OCI-LY1 (cell line): ENCODE results near the gene ZNF100.
"Not testable (repeated sequence)": the region's sequence is repeated elsewhere in the genome, so short reads cannot be mapped to it uniquely, and the experiment has no call there.

Source experiments
- H2AFZ ChIP-seq: fragments of 200-600 bp; sonication (generic), shearing (Covaris generic); 2 replicates; pipeline ENCODE4 v1.6.0; 2014; ENCODE audit warnings: antibody characterized with exemption, mild to moderate bottlenecking, low read length
- H3F3A ChIP-seq: fragments of 200-600 bp; sonication (generic), shearing (Covaris generic); 2 replicates; pipeline ENCODE4 v1.6.0; 2014; ENCODE audit warnings: mild to moderate bottlenecking, antibody characterized with exemption, low read length, moderate library complexity; ENCODE audit not compliant: insufficient read depth
- H3K27ac ChIP-seq: fragments of 200-600 bp; sonication (generic); 2 replicates; pipeline ENCODE4 v1.5.1; 2014; ENCODE audit warnings: low read length, mixed run types, mild to moderate bottlenecking, low read depth; ENCODE audit not compliant: poor library complexity, severe bottlenecking
- H3K27me3 ChIP-seq: fragments of 200-600 bp; sonication (generic); 2 replicates; pipeline ENCODE4 v1.6.0; 2014; ENCODE audit warnings: antibody characterized with exemption, mild to moderate bottlenecking, low read length, moderate library complexity; ENCODE audit not compliant: insufficient read depth
- H3K36me3 ChIP-seq: fragments of 200-600 bp; sonication (generic); 2 replicates; pipeline ENCODE4 v1.6.1; 2014; ENCODE audit warnings: mild to moderate bottlenecking, antibody characterized with exemption, low read length, moderate library complexity, mixed read lengths; ENCODE audit not compliant: insufficient read depth
- H3K4me1 ChIP-seq: fragments of 200-600 bp; sonication (generic); 2 replicates; pipeline ENCODE4 v1.5.1; 2014; ENCODE audit warnings: mild to moderate bottlenecking, low read length, moderate library complexity; ENCODE audit not compliant: insufficient read depth, severe bottlenecking
- H3K4me2 ChIP-seq: fragments of 200-600 bp; sonication (generic), shearing (Covaris generic); 2 replicates; pipeline ENCODE4 v1.6.1; 2014; ENCODE audit warnings: low read length
- H3K4me3 ChIP-seq: fragments of 200-600 bp; sonication (generic); 2 replicates; pipeline ENCODE4 v1.5.1; 2014; ENCODE audit warnings: low read length, low read depth, mild to moderate bottlenecking, mixed read lengths; ENCODE audit not compliant: poor library complexity, severe bottlenecking
- H3K79me2 ChIP-seq: fragments of 200-600 bp; shearing (Covaris generic); 2 replicates; pipeline ENCODE4 v1.6.1; 2016; ENCODE audit warnings: mixed run types, low read length, mixed read lengths; ENCODE audit not compliant: insufficient read depth
- H3K9ac ChIP-seq: fragments of 200-600 bp; sonication (generic), shearing (Covaris generic); 2 replicates; pipeline ENCODE4 v1.6.1; 2014; ENCODE audit warnings: mild to moderate bottlenecking, low read length, mixed read lengths
- H3K9me2 ChIP-seq: fragments of 200-600 bp; sonication (generic), shearing (Covaris generic); 2 replicates; pipeline ENCODE4 v1.6.1; 2014; ENCODE audit warnings: low read depth, mild to moderate bottlenecking, low read length, mixed read lengths
- H3K9me3 ChIP-seq: fragments of 200-600 bp; shearing (Covaris generic); 2 replicates; pipeline ENCODE4 v1.6.1; 2014; ENCODE audit warnings: low read length, mixed read lengths
- H4K20me1 ChIP-seq: fragments of 200-600 bp; sonication (generic), shearing (Covaris generic); 2 replicates; pipeline ENCODE4 v1.6.0; 2016; ENCODE audit warnings: mild to moderate bottlenecking, low read length; ENCODE audit not compliant: insufficient read depth
- EZH2 ChIP-seq: fragments of 200-600 bp; sonication (generic), shearing (Covaris generic); IDR thresholded peaks from 2 replicates; pipeline ENCODE4 v1.8.0; 2017; ENCODE audit warnings: borderline replicate concordance, mixed run types, mild to moderate bottlenecking, antibody characterized with exemption, low read length, moderate library complexity, mixed read lengths
- TF ChIP-seq, protein P1 (sequence below): fragments of 200-600 bp; sonication (generic), shearing (Covaris generic); IDR thresholded peaks from 2 replicates; pipeline ENCODE4 v1.5.1; 2017; ENCODE audit warnings: mild to moderate bottlenecking, antibody characterized with exemption, low read length, moderate library complexity, mixed read lengths

ZNF100 gene

DNA sequence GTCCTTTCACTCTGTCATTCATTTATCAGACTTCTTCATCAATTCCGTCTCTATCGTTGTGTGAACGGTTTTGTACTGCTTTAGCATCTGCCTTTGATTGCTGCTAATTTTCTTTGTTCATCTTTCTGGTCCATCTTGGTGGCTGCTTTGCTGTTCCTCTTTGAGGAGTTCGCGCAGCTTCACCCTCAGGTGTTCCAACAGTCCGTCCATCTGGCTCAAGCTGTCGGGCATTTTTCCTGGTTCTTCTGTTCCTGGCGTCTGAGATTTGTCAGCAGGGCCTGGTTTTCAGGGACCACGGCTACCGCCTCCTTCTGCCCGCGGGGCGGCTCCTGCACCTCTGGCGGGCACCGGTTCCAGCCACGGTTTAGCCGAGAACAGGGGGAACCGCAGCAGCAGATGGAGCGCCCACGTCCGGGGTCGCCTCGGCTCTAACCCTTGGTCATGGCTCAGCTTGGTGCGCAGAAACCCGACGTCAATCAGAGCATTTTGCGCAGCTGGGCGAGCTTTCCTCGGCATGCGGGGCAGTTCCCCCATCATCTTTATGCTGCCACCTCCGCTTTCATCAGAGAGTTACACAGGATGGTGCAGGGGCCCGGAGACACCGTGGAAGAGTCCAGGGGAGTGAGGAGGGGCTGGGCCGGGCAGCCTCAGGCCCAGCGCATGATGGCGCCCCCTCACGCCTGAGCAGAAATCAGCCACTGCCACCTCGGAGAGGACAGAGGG is 89.5 kb downstream of the ZNF100 start:
- H3K36me3 ChIP-seq, result no peaks in the 10 kb centered on the region
- no peaks in the 10 kb centered on the region for H3F3A ChIP-seq
- H3K4me2 ChIP-seq, result no peak overlapping the region
- H3K4me1 ChIP-seq, result no peaks in the 10 kb centered on the region
- H3K9me2 ChIP-seq, result no peaks in the 10 kb centered on the region
- H3K9ac ChIP-seq, result no peak overlapping the region
- no peaks in the 10 kb centered on the region for H3K27me3 ChIP-seq
- no peaks in the 10 kb centered on the region for H3K9me3 ChIP-seq
- H3K4me3 ChIP-seq, result no peak overlapping the region
- H2AFZ ChIP-seq, result no peak overlapping the region
- TF ChIP-seq EZH2, result no peak
- TF ChIP-seq, protein P1, sequence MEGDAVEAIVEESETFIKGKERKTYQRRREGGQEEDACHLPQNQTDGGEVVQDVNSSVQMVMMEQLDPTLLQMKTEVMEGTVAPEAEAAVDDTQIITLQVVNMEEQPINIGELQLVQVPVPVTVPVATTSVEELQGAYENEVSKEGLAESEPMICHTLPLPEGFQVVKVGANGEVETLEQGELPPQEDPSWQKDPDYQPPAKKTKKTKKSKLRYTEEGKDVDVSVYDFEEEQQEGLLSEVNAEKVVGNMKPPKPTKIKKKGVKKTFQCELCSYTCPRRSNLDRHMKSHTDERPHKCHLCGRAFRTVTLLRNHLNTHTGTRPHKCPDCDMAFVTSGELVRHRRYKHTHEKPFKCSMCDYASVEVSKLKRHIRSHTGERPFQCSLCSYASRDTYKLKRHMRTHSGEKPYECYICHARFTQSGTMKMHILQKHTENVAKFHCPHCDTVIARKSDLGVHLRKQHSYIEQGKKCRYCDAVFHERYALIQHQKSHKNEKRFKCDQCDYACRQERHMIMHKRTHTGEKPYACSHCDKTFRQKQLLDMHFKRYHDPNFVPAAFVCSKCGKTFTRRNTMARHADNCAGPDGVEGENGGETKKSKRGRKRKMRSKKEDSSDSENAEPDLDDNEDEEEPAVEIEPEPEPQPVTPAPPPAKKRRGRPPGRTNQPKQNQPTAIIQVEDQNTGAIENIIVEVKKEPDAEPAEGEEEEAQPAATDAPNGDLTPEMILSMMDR, result no peak
- H3K27ac ChIP-seq, result no peak overlapping the region
- H3K79me2 ChIP-seq, result no peaks in the 10 kb centered on the region
- H4K20me1 ChIP-seq, result no peaks in the 10 kb centered on the region

DNA sequence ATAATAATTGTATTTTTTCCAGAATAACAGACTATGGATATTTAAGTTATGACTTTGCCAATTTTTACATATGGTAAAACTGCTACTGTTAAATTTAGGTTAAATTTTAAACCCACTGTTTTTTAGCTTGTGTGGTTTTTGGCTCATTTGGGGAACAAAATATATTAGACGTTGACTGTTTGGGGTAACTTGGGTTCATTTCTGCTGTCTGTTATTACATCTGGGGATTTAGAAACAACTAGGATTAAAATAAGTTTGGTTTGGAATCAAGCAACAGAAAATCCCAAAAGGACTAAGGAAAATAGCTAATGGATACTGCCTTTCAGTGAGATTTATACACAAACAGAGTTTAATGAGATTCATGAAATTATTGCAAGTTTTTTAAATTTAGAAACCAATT is 92.9 kb downstream of the ZNF100 start:
- H2AFZ ChIP-seq, result no peak overlapping the region
- no peaks in the 10 kb centered on the region for H4K20me1 ChIP-seq
- no peaks in the 10 kb centered on the region for H3F3A ChIP-seq
- H3K27me3 ChIP-seq, result no peaks in the 10 kb centered on the region
- H3K9ac ChIP-seq, result no peak overlapping the region
- no peaks in the 10 kb centered on the region for H3K9me3 ChIP-seq
- no peak overlapping the region for H3K27ac ChIP-seq
- no peaks in the 10 kb centered on the region for H3K9me2 ChIP-seq
- TF ChIP-seq, protein P1, result no peak
- no peak for TF ChIP-seq EZH2
- H3K4me2 ChIP-seq, result no peak overlapping the region
- H3K4me3 ChIP-seq, result no peak overlapping the region
- no peaks in the 10 kb centered on the region for H3K4me1 ChIP-seq
- no peaks in the 10 kb centered on the region for H3K79me2 ChIP-seq
- no peaks in the 10 kb centered on the region for H3K36me3 ChIP-seq

DNA sequence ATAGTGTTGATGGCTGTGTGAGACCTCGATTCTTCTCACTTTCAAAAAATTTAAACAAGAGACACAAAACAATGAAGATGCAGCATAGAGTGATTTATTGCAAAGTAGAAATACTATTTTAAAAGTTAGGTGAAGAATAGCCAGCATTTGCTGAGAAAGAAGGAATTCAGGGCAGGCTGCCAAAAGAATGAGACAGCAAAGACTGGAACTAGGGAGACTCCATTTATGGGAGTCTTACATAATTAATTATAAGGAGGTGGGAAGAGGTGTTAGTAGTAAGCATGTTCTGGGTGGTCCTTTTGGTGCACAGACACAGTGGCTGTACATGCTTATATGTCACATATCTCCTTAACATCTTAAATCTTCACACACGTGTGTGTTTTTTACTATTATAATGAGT is 93.9 kb downstream of the ZNF100 start:
- H4K20me1 ChIP-seq, H3F3A ChIP-seq, H3K9me3 ChIP-seq, H3K9ac ChIP-seq, H3K9me2 ChIP-seq, H3K79me2 ChIP-seq, H3K4me2 ChIP-seq, H3K4me3 ChIP-seq, H2AFZ ChIP-seq, H3K4me1 ChIP-seq, H3K36me3 ChIP-seq, H3K27ac ChIP-seq, H3K27me3 ChIP-seq: not testable (repeated sequence)
